HepG2 (cell line): ENCODE measurements around the gene JMJD8. TPM values are rescaled to one million over a fixed set of nuclear protein-coding genes. Genes with fewer than 3 reads are reported as not detected.
A peak's percentile ranks its signal among the peaks of the same experiment; 100 is the strongest.

Experiments
- ATAC-seq: fragments of 200-7000 bp; cut with Tn5 transposase; 3 replicates; pipeline ENCODE4 v1.9.1; 2020; ENCODE audit warnings: mild to moderate bottlenecking, moderate library complexity
- BruUV-seq: library from RNA; stranded (reverse); fragments of 400-500 nt; replicated peaks from 2 replicates; lab custom pipeline; 2021; lab: Mats Ljungman, UMichigan
- CTCF ChIA-PET: fragments of 300-600 bp; formaldehyde crosslinking; extraction: SDS; loops from one replicate; lab custom pipeline; 2021; ENCODE audit warnings: low total read pairs, inconsistent platforms, low intra/inter-chr PET ratio; lab: Yijun Ruan, JAX
- POLR2A ChIA-PET: fragments of 350-600 bp; sonication (Branson Sonifier 250); formaldehyde crosslinking; loops from one replicate; lab custom pipeline; 2020; ENCODE audit warnings: antibody characterized with exemption, inconsistent platforms; lab: Yijun Ruan, JAX
- DNase-seq: peaks from one replicate; pipeline ENCODE4 v3.0.0-alpha.2; 2015; ENCODE audit warnings: low spot score
- FAIRE-seq: peaks from 3 replicates; lab custom pipeline; 2011; peaks lifted over from hg19 to GRCh38; lab: Jason Lieb, UNC
- H2AFZ ChIP-seq: one replicate; pipeline ENCODE4 v1.6.1; 2011; ENCODE audit warnings: low read length, inconsistent platforms
- H3K27ac ChIP-seq: fragments of 300-600 bp; 3 replicates; pipeline ENCODE4 v1.8.0; 2011; ENCODE audit warnings: mixed run types, mild to moderate bottlenecking, mixed read lengths, low read length, inconsistent platforms; ENCODE audit not compliant: insufficient read depth; ENCODE audit errors: extremely low read length
- H3K27me3 ChIP-seq, 2 experiments: fragments of 200-600 bp in 1 of 2; 2 replicates in 1 of 2; 3 replicates in 1 of 2; pipeline versions ENCODE4 v1.6.0 to v1.8.0; 2011; ENCODE audit warnings: low read length in 2 of 2, mild to moderate bottlenecking in 2 of 2, moderate library complexity in 2 of 2, inconsistent platforms in 1 of 2; ENCODE audit not compliant: insufficient read depth in 2 of 2, control insufficient read depth in 1 of 2
- H3K36me3 ChIP-seq, 2 experiments: fragments of 200-600 bp in 1 of 2; replicated peaks in 1 of 2; 2 replicates in 1 of 2; 3 replicates in 1 of 2; pipeline versions ENCODE4 v1.5.1 to v1.8.0; 2011; ENCODE audit warnings: low read length in 2 of 2, inconsistent platforms in 1 of 2; ENCODE audit not compliant: insufficient read depth in 2 of 2, control insufficient read depth in 1 of 2
- H3K4me1 ChIP-seq: 2 replicates; pipeline ENCODE4 v1.5.1; 2012; ENCODE audit warnings: low read length, inconsistent platforms; ENCODE audit not compliant: insufficient read depth
- H3K4me2 ChIP-seq: 2 replicates; pipeline ENCODE4 v1.6.0; 2011; ENCODE audit warnings: low read depth, low read length, inconsistent platforms
- H3K4me3 ChIP-seq, 3 experiments: fragments of 200-600 bp in 1 of 3; sonication (generic), shearing (Covaris generic) in 1 of 3; replicated peaks in 1 of 3; 2 replicates each; pipeline ENCODE4 v1.5.1; 2011 to 2016; ENCODE audit warnings: low read length in 3 of 3, inconsistent platforms in 2 of 3, low read depth in 2 of 3, mild to moderate bottlenecking in 2 of 3, control low read depth in 1 of 3, mixed read lengths in 1 of 3; ENCODE audit not compliant: insufficient read depth in 1 of 3
- H3K79me2 ChIP-seq: one replicate; pipeline ENCODE4 v1.6.1; 2011; ENCODE audit warnings: low read length, inconsistent platforms; ENCODE audit not compliant: insufficient read depth
- H3K9ac ChIP-seq: 2 replicates; pipeline ENCODE4 v1.6.0; 2011; ENCODE audit warnings: mild to moderate bottlenecking, low read depth, low read length, inconsistent platforms; ENCODE audit not compliant: insufficient read depth
- H3K9me3 ChIP-seq: 2 replicates; pipeline ENCODE4 v1.5.1; 2012; ENCODE audit warnings: mild to moderate bottlenecking, low read length
- H4K20me1 ChIP-seq: 2 replicates; pipeline ENCODE4 v1.6.0; 2011; ENCODE audit warnings: inconsistent platforms, mild to moderate bottlenecking, low read length, moderate library complexity; ENCODE audit not compliant: insufficient read depth
- AGO1 ChIP-seq: fragments of 200-400 bp; formaldehyde crosslinking; IDR thresholded peaks from 2 replicates; pipeline ENCODE4 v1.6.1; 2017; ENCODE audit warnings: mild to moderate bottlenecking, low read depth, low read length, moderate library complexity; ENCODE audit not compliant: poor library complexity, severe bottlenecking
- AGO2 ChIP-seq: fragments of 200-400 bp; formaldehyde crosslinking; optimal IDR thresholded peaks from 2 replicates; pipeline ENCODE3; 2017; ENCODE audit warnings: mild to moderate bottlenecking, low read depth, low read length, moderate library complexity
- MAFG ChIP-seq: sonication (generic); formaldehyde crosslinking; IDR thresholded peaks from 2 replicates; pipeline ENCODE4 v1.5.1; 2020; ENCODE audit warnings: mild to moderate bottlenecking, missing genetic modification reagents
- MYC ChIP-seq: sonication (generic); formaldehyde crosslinking; IDR thresholded peaks from 2 replicates; pipeline ENCODE4 v1.9.0; 2021; ENCODE audit warnings: missing genetic modification reagents, borderline replicate concordance
- RBFOX2 ChIP-seq: fragments of 200-400 bp; formaldehyde crosslinking; IDR thresholded peaks from 2 replicates; pipeline ENCODE4 v1.6.1; 2017; ENCODE audit warnings: low read depth, mild to moderate bottlenecking, low read length
- ZFY ChIP-seq: sonication (generic); formaldehyde crosslinking; IDR thresholded peaks from 2 replicates; pipeline ENCODE4 v1.4.0; 2020; ENCODE audit warnings: missing genetic modification reagents
- WGBS: methylation state at CpG from one replicate; pipeline ENCODE4 v1.1.6; 2017; ENCODE audit warnings: low lambda C conversion rate; 5-methylcytosine and 5-hydroxymethylcytosine counted together
- in situ Hi-C: cut with HindIII; loops from 2 replicates; pipeline ENCODE4 v1.10.0; 2017; ENCODE audit warnings: low pct_unique_long_range_greater_than_20kb; ENCODE audit not compliant: extremely low pct_ligation_motif_present
- intact Hi-C: fragments of 100-400 bp; cut with micrococcal nuclease; formaldehyde crosslinking; loops from one replicate; pipeline ENCODE4 v1.10.0; 2022; ENCODE audit not compliant: unreplicated experiment
- polyA plus RNA-seq, 8 experiments: library from polyadenylated mRNA; depleted of rRNA in 3 of 8; stranded (reverse) in 7 of 8; unstranded in 1 of 8; fragments of >200 nt; fragmentation: Illumina TruSeq in 4 of 8; extraction: Trizol in 4 of 8; gene quantifications; 2 replicates each; pipeline versions ENCODE4 v1.2.1 to v1.2.3, GENCODE V29; 2011 to 2016; ENCODE audit warnings: low read depth in 4 of 8, missing spikeins in 1 of 8, mixed read lengths in 1 of 8; ENCODE audit not compliant: insufficient read depth in 1 of 8
- total RNA-seq, 5 experiments: library from RNA; depleted of rRNA; stranded (reverse); fragments of >200 nt; fragmentation: Illumina TruSeq; extraction: Trizol; gene quantifications; 2 replicates each; pipeline ENCODE4 v1.2.3, GENCODE V29; 2016; ENCODE audit warnings: low read depth in 1 of 5
- TF ChIP-seq, protein P1 (sequence below): sonication (generic); formaldehyde crosslinking; IDR thresholded peaks from 2 replicates; pipeline ENCODE4 v1.5.0; 2020; ENCODE audit warnings: mild to moderate bottlenecking, missing genetic modification reagents, borderline replicate concordance
- TF ChIP-seq, protein P2 (sequence below): sonication (generic); formaldehyde crosslinking; IDR thresholded peaks from 2 replicates; pipeline ENCODE4 v1.5.1; 2020; ENCODE audit warnings: mild to moderate bottlenecking, missing genetic modification reagents, moderate library complexity
- TF ChIP-seq, protein P3 (sequence below): sonication (generic); formaldehyde crosslinking; IDR thresholded peaks from 2 replicates; pipeline ENCODE4 v1.9.0; 2022; ENCODE audit warnings: low read depth, missing genetic modification reagents
- TF ChIP-seq, protein P4 (sequence below): sonication (generic); formaldehyde crosslinking; IDR thresholded peaks from 2 replicates; pipeline ENCODE4 v1.4.0; 2020; ENCODE audit warnings: missing genetic modification reagents

JMJD8 gene
- total and polyA plus RNA-seq, 2 of the 13 experiments (the other 11 are each of a cell fraction or from before 2014, with no cell fraction given): 2.6 to 11.8 TPM

DNA sequence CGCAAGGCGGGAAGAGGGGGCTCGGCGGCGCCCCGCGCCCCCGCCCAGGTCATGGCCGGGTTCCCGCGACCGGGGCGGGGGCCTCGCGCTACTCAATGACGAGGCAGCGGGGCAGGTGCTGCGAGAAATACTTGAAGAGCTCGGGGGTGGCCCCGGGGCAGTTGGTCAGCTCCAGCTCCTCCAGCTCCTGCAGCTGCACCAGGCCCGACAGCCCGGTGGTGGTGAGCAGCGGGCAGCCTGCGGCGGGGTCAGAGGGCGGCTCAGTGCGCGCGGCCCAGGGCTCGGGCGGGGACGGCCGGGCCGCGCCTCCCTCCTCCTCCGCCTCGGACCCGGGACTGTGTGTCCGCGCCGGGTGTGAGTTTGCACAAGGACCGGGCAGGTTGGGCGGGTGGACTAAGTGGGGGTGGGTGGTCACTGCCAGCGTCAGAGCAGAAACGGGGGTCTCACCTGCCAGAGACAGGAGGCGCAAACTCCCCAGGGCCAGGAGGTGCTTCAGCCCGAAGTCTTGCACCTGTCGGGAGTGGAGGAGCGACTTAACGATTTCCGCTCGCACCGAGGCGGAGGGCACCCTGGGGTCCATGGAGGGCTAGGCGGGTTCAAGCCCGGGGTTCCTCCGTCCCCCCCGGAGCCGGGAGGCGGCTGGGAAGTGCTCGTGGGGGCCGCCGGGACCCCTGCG, 10.2 kb upstream of the JMJD8 start (continued):
- TF ChIP-seq, protein P1, sequence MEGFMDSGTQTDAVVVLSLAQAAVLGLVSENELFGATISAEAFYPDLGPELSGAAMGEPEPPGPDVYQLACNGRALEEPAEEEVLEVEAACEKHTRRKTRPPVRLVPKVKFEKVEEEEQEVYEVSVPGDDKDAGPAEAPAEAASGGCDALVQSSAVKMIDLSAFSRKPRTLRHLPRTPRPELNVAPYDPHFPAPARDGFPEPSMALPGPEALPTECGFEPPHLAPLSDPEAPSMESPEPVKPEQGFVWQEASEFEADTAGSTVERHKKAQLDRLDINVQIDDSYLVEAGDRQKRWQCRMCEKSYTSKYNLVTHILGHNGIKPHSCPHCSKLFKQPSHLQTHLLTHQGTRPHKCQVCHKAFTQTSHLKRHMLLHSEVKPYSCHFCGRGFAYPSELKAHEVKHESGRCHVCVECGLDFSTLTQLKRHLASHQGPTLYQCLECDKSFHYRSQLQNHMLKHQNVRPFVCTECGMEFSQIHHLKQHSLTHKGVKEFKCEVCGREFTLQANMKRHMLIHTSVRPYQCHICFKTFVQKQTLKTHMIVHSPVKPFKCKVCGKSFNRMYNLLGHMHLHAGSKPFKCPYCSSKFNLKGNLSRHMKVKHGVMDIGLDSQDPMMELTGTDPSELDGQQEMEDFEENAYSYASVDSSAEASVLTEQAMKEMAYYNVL: 0 out of 2 replicates have a peak, but pooled peaks have one; percentile 34
- TF ChIP-seq MAFG (CRISPR knock-in tag) (no peak), ZFY (peak; percentile 36; the same call in 1 of the 2 replicates)
- TF ChIP-seq, protein P2, sequence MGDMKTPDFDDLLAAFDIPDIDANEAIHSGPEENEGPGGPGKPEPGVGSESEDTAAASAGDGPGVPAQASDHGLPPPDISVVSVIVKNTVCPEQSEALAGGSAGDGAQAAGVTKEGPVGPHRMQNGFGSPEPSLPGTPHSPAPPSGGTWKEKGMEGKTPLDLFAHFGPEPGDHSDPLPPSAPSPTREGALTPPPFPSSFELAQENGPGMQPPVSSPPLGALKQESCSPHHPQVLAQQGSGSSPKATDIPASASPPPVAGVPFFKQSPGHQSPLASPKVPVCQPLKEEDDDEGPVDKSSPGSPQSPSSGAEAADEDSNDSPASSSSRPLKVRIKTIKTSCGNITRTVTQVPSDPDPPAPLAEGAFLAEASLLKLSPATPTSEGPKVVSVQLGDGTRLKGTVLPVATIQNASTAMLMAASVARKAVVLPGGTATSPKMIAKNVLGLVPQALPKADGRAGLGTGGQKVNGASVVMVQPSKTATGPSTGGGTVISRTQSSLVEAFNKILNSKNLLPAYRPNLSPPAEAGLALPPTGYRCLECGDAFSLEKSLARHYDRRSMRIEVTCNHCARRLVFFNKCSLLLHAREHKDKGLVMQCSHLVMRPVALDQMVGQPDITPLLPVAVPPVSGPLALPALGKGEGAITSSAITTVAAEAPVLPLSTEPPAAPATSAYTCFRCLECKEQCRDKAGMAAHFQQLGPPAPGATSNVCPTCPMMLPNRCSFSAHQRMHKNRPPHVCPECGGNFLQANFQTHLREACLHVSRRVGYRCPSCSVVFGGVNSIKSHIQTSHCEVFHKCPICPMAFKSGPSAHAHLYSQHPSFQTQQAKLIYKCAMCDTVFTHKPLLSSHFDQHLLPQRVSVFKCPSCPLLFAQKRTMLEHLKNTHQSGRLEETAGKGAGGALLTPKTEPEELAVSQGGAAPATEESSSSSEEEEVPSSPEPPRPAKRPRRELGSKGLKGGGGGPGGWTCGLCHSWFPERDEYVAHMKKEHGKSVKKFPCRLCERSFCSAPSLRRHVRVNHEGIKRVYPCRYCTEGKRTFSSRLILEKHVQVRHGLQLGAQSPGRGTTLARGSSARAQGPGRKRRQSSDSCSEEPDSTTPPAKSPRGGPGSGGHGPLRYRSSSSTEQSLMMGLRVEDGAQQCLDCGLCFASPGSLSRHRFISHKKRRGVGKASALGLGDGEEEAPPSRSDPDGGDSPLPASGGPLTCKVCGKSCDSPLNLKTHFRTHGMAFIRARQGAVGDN (CRISPR knock-in tag): peak; percentile 48

GRCh38 chr16:693766-694165, 9.6 kb upstream of the JMJD8 start:
- DNase-seq: no peak
- Histone ChIP-seq H3K36me3 (no peaks in the 10 kb centered on the region), H3K9me3 (no peaks in the 10 kb centered on the region), H3K9ac (no peak overlapping the region), H3K4me3 (peak overlapping the region in 2 of 3 experiments; percentile 20 to 69; a peak in 3 of 6 replicates), H4K20me1 (no peaks in the 10 kb centered on the region), H3K27me3 (peaks cover 7 to 34% of the 10 kb centered on the region in 2 experiments)
- ATAC-seq: no peak
- POLR2A ChIA-PET: interaction anchor here (3.4 kb wide), 1 partner anchor 27 kb away, joined by 21 read pairs; the partner anchor contains the start of gene ANTKMT
- in situ Hi-C loops: no loop called here
- no peak for FAIRE-seq
- CTCF ChIA-PET: no interaction called here
- BruUV-seq: no TSS peak
- 38% methylated on average over 6 of the region's 37 CpGs for WGBS
- intact Hi-C loops: no loop called here
- TF ChIP-seq, protein P3, sequence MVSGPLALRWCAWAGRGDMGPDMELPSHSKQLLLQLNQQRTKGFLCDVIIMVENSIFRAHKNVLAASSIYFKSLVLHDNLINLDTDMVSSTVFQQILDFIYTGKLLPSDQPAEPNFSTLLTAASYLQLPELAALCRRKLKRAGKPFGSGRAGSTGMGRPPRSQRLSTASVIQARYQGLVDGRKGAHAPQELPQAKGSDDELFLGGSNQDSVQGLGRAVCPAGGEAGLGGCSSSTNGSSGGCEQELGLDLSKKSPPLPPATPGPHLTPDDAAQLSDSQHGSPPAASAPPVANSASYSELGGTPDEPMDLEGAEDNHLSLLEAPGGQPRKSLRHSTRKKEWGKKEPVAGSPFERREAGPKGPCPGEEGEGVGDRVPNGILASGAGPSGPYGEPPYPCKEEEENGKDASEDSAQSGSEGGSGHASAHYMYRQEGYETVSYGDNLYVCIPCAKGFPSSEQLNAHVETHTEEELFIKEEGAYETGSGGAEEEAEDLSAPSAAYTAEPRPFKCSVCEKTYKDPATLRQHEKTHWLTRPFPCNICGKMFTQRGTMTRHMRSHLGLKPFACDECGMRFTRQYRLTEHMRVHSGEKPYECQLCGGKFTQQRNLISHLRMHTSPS (CRISPR knock-in tag): 0 out of 2 replicates have a peak, but pooled peaks have one; percentile 6
- TF ChIP-seq AGO2 (peak; percentile 40), RBFOX2 (0 out of 2 replicates have a peak, but pooled peaks have one; percentile 16), AGO1 (no peak), MYC (CRISPR knock-in tag) (0 out of 2 replicates have a peak, but pooled peaks have one; percentile 9)
- TF ChIP-seq, protein P4, sequence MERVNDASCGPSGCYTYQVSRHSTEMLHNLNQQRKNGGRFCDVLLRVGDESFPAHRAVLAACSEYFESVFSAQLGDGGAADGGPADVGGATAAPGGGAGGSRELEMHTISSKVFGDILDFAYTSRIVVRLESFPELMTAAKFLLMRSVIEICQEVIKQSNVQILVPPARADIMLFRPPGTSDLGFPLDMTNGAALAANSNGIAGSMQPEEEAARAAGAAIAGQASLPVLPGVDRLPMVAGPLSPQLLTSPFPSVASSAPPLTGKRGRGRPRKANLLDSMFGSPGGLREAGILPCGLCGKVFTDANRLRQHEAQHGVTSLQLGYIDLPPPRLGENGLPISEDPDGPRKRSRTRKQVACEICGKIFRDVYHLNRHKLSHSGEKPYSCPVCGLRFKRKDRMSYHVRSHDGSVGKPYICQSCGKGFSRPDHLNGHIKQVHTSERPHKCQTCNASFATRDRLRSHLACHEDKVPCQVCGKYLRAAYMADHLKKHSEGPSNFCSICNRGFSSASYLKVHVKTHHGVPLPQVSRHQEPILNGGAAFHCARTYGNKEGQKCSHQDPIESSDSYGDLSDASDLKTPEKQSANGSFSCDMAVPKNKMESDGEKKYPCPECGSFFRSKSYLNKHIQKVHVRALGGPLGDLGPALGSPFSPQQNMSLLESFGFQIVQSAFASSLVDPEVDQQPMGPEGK: 0 out of 2 replicates have a peak, but pooled peaks have one; percentile 18
- TF ChIP-seq, all 625 proteins: peak for 5
- H3K27ac ChIP-seq: no peak overlapping the region
- H3K4me2 ChIP-seq: peak overlapping the region; percentile 84
- peaks cover 2% of the 10 kb centered on the region for H3K79me2 ChIP-seq
- H2AFZ ChIP-seq: no peak overlapping the region
- H3K4me1 ChIP-seq: peaks cover 23% of the 10 kb centered on the region
